HG02798 (cell line): Measurements from ENCODE around the gene ACOT8.
"Not testable (repeated sequence)": the region's sequence is repeated elsewhere in the genome, so short reads cannot be mapped to it uniquely, and the experiment has no call there.

Source experiments
- ATAC-seq: cut with Tn5 transposase; IDR thresholded peaks from one replicate; pipeline ENCODE4 v1.9.1; 2021; ENCODE audit warnings: mild to moderate bottlenecking; ENCODE audit not compliant: unreplicated experiment, poor library complexity

The ACOT8 gene

DNA sequence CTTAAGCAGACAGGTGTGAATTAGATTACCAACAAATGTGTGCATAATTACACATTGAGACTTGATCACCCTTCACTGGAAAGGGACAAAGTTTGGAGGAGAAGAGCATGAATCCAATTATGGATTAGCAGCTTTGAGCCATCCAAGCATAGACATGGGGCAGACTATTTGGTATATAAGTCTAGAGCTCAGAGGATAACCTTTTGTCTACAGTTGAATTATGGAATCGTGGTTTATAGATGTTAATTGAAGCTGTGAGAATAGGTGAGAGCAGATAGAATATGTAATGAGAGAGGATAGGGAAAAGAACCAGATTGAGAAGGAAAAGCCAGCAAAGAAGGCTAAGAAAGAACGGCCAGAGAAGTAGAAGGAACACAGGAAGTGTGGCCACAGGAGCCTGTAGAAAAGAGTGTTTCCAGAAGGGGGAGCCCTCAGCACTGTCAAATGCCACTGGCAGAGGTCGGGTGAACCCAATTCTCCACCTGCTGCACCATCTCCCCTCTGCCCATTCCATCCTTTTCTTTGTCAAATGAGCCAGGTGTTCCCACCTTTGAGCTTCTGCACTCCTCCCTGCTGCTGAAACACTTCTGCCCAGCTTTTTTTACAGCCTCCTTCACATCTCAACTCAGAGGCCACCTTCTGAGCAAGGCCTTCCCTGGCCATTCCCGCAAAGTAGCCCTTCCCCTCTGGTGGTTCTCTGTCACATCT is 58.1 kb downstream of the ACOT8 start:
- ATAC-seq, result no peak

DNA sequence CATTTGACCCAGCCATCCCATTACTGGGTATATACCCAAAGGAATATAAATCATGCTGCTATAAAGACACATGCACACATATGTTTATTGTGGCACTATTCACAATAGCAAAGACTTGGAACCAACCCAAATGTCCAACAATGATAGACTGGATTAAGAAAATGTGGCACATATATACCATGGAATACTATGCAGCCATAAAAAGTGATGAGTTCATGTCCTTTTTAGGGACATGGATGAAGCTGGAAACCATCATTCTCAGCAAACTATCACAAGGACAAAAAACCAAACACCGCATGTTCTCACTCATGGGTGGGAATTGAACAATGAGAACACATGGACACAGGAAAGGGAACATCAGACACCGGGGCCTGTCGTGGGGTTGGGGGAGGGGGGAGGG is 59.2 kb downstream of the ACOT8 start:
- ATAC-seq, result not testable (repeated sequence)

DNA sequence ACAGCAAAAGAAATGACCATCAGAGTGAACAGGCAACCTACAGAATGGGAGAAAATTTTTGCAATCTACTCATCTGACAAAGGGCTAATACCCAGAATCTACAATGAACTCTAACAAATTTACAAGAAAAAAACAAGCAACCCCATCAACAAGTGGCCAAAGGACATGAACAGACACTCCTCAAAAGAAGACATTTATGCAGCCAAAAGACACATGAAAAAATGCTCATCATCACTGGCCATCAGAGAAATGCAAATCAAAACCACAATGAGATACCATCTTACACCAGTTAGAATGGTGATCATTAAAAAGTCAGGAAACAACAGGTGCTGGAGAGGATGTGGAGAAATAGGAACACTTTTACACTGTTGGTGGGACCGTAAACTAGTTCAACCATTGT is 59.7 kb downstream of the ACOT8 start:
- not testable (repeated sequence) for ATAC-seq

DNA sequence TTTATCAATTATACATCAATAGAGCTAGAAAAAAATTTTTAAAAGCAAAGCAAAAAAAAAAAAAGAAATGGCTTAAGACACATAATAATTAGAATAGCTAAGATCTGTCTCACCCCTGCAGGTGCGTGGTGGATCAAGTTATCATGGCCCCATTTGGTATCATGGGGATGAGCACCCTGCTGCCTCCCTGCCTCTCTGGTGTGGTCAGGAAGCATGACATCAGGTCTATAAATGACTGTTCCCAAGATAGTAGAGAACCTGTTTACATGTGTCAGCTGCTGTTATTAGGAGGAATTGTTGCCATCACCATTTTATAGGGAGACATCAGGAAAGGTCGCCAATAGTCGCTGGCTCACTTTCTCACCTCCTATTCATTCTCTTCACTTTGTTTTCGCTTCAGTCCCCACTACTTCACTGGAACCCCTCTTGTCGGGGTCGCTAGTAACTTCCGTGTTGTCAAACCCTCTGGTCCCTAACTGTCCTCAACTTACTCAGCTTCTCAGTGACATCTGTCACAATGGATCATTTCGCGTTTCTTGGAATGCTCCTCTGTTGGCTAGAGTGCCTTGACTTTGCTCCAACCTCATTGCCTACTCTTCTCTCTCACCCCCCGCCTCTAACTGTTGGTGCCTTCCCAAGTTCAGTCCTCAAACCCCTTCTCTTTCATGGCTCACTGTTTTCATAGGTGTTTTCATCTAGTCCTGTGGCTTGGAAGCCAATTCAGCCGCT is 60.7 kb downstream of the ACOT8 start:
- ATAC-seq, result no peak

GRCh38 chr20:45792317-45793118 is 64.7 kb downstream of the ACOT8 start:
- peak; percentile 10 for ATAC-seq
